Fibroblast of villous mesenchyme (primary cell): Measurements from ENCODE around the gene FBXL19. TPM values are rescaled to one million over a fixed set of nuclear protein-coding genes. Genes with fewer than 3 reads are reported as not detected.
"Not testable (repeated sequence)": the region's sequence is repeated elsewhere in the genome, so short reads cannot be mapped to it uniquely, and the experiment has no call there.

Experiments used
- DNase-seq: peaks from one replicate; pipeline ENCODE4 v3.0.0-alpha.2; 2010; ENCODE audit warnings: low read depth
- H3K4me3 ChIP-seq: 2 replicates; pipeline ENCODE4 v1.5.1; 2011; ENCODE audit warnings: low read depth, mild to moderate bottlenecking, low read length
- total RNA-seq: library from RNA; depleted of rRNA; stranded (reverse); fragments of >200 nt; gene quantifications from 2 replicates; pipeline ENCODE4 v1.2.3, GENCODE V29; 2012
- TF ChIP-seq, protein P1 (sequence below): IDR thresholded peaks from 2 replicates; pipeline ENCODE4 v1.5.1; 2012; ENCODE audit warnings: low read depth, mild to moderate bottlenecking, low read length; ENCODE audit not compliant: insufficient read depth

Gene FBXL19
- total RNA-seq, 1 donor = 26.8 TPM

GRCh38 chr16:30934827-30935557 is 11.6 kb downstream of the FBXL19 start:
- DNase-seq = peak; percentile 52

DNA sequence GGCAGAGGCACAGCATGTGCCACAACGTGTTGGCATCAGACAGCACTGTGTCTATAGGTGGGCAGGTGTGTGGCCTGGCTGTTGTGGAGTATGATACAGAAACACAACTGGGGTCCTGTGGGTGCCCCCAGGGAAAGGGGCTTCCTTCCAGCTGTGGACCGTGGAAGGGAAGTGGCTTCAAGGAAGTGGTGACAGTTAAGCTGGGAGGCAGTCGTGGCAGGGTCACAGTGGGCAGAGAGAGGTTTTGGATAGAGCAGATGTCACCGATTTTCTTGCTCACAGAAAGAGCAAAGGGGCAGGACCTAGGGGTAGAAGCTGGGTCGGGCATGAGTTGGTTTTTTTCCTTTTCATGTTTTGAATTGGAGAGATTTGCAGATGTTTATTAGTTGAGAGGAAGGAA is 14.3 kb downstream of the FBXL19 start:
- DNase-seq = no peak
- H3K4me3 ChIP-seq = no peak overlapping the region
- TF ChIP-seq, protein P1, sequence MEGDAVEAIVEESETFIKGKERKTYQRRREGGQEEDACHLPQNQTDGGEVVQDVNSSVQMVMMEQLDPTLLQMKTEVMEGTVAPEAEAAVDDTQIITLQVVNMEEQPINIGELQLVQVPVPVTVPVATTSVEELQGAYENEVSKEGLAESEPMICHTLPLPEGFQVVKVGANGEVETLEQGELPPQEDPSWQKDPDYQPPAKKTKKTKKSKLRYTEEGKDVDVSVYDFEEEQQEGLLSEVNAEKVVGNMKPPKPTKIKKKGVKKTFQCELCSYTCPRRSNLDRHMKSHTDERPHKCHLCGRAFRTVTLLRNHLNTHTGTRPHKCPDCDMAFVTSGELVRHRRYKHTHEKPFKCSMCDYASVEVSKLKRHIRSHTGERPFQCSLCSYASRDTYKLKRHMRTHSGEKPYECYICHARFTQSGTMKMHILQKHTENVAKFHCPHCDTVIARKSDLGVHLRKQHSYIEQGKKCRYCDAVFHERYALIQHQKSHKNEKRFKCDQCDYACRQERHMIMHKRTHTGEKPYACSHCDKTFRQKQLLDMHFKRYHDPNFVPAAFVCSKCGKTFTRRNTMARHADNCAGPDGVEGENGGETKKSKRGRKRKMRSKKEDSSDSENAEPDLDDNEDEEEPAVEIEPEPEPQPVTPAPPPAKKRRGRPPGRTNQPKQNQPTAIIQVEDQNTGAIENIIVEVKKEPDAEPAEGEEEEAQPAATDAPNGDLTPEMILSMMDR = no peak

More at GRCh38 chr16:30934827-30935557, 11.6 kb downstream of the FBXL19 start:
- TF ChIP-seq, protein P1 = peak; percentile 80
- H3K4me3 ChIP-seq = no peak overlapping the region

DNA sequence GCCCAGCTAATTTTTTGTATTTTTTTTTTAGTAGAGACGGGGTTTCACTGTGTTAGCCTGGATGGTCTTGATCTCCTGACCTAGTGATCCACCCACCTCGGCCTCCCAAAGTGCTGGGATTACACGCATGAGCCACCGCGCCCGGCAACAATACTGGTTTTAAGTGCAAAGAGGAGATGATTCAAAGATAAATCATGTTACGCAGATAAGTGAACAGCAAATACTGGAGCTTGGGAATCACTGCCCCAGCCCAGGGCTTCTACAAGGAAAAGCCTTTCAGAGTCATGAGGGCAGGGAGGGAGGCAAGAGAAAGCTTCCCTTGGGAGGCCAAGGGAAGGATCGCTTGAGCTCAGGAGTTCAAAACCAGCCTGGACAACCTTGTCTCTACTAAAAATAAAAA is 16.2 kb downstream of the FBXL19 start:
- not testable (repeated sequence) for DNase-seq, H3K4me3 ChIP-seq

DNA sequence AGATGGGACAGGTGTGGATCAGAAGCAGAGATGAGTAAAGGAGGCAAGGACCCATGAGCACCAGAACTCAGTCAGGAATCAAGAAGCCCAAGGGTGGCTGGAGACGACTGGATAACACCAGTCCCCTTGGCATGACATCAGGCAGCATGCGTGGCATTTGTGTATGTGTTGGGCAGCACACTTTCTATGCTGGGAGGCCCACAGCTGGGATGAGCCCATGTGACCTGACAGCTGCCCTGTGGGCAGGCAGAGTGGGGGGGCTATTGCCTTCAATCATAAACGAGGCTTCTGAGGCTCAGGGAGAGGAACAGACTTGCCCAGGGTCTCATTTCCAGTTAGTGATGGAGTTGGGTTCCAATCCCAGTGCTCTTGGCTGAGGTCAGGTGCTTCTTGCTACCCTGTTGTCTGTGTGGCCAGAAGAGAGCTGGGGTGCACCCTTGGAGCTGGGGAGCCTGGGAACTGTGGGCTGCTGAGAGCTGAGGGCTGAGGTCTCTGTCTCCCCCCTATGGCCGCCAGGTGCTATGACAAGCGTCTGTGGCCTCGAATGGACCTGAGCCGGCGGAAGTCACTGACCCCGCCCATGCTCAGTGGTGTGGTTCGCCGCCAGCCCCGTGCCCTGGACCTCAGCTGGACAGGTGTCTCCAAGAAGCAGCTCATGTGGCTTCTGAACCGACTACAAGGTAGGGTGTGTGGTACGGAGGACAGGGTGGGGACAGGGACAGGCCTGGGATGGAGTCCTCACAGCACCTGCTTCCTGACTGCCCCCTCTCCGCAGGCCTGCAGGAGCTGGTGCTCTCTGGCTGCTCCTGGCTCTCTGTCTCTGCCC is 18.4 kb downstream of the FBXL19 start:
- TF ChIP-seq, protein P1 = peak; percentile 96
- H3K4me3 ChIP-seq = no peak overlapping the region
- peak; percentile 72 for DNase-seq

- TF ChIP-seq, protein P1 = no peak
- DNase-seq = no peak
- no peak overlapping the region for H3K4me3 ChIP-seq
Observed at GRCh38 chr16:30942426-30942806, 19.0 kb downstream of the FBXL19 start.

- TF ChIP-seq, protein P1 = no peak
- DNase-seq = no peak
- H3K4me3 ChIP-seq = no peak overlapping the region
Observed at GRCh38 chr16:30944352-30944751, 21.0 kb downstream of the FBXL19 start.

- H3K4me3 ChIP-seq = no peak overlapping the region
- TF ChIP-seq, protein P1 = no peak
- no peak for DNase-seq
Observed at GRCh38 chr16:30946671-30947540, 23.5 kb downstream of the FBXL19 start.
